Neuronal stem cell (in vitro differentiated cells): ENCODE results near the gene SFT2D3.
A peak's percentile ranks its signal among the peaks of the same experiment; 100 is the strongest.

Source experiments
- DNase-seq: peaks from one replicate; pipeline ENCODE4 v3.0.0-alpha.2; 2013; ENCODE audit warnings: low spot score
- H2AFZ ChIP-seq: one replicate; pipeline ENCODE4 v1.6.1; 2013; ENCODE audit warnings: mild to moderate bottlenecking, low read length, inconsistent platforms
- H2AK5ac ChIP-seq: 2 replicates; pipeline ENCODE4 v1.6.1; 2013; ENCODE audit warnings: low read depth, mild to moderate bottlenecking, inconsistent platforms, low read length, moderate library complexity, mixed read lengths
- H2BK120ac ChIP-seq: 2 replicates; pipeline ENCODE4 v1.6.1; 2013; ENCODE audit warnings: low read depth, mild to moderate bottlenecking, inconsistent platforms, low read length, moderate library complexity, mixed read lengths
- H2BK12ac ChIP-seq: one replicate; pipeline ENCODE4 v1.6.1; 2013; ENCODE audit warnings: low read length, inconsistent platforms
- H2BK15ac ChIP-seq: 2 replicates; pipeline ENCODE4 v1.6.1; 2013; ENCODE audit warnings: mild to moderate bottlenecking, low read length, inconsistent platforms, mixed read lengths
- H2BK5ac ChIP-seq: one replicate; pipeline ENCODE4 v1.6.1; 2013; ENCODE audit warnings: inconsistent platforms, mild to moderate bottlenecking, low read length, moderate library complexity
- H3K14ac ChIP-seq: one replicate; pipeline ENCODE4 v1.6.1; 2013; ENCODE audit warnings: low read length, inconsistent platforms
- H3K18ac ChIP-seq: 2 replicates; pipeline ENCODE4 v1.6.1; 2013; ENCODE audit warnings: low read length, inconsistent platforms
- H3K23ac ChIP-seq: 2 replicates; pipeline ENCODE4 v1.6.1; 2013; ENCODE audit warnings: low read depth, mild to moderate bottlenecking, mixed read lengths, low read length, inconsistent platforms; ENCODE audit not compliant: poor library complexity
- H3K27ac ChIP-seq: replicated peaks from 3 replicates; pipeline ENCODE4 v1.5.1; 2013; ENCODE audit warnings: low read length, inconsistent platforms
- H3K27me3 ChIP-seq, 3 experiments: 2 replicates each; pipeline ENCODE4 v1.6.1; 2013; ENCODE audit warnings: low read length in 3 of 3, mild to moderate bottlenecking in 2 of 3, inconsistent platforms in 1 of 3, low read depth in 1 of 3, mixed read lengths in 1 of 3, moderate library complexity in 1 of 3; ENCODE audit not compliant: control insufficient read depth in 3 of 3, insufficient read depth in 3 of 3
- H3K36me3 ChIP-seq, 2 donors: replicated peaks in 1 of 2; 2 replicates each; pipeline ENCODE4 v1.6.1; 2013; ENCODE audit warnings: low read length in 2 of 2; ENCODE audit not compliant: control insufficient read depth in 2 of 2, insufficient read depth in 2 of 2
- H3K4ac ChIP-seq: 2 replicates; pipeline ENCODE4 v1.6.1; 2013; ENCODE audit warnings: inconsistent platforms, mild to moderate bottlenecking, low read length, moderate library complexity
- H3K4me1 ChIP-seq, 2 donors: 1 replicate in 1 of 2; 2 replicates in 1 of 2; pipeline ENCODE4 v1.6.1; 2013; ENCODE audit warnings: low read length in 2 of 2, low read depth in 1 of 2; ENCODE audit not compliant: control insufficient read depth in 2 of 2, insufficient read depth in 1 of 2
- H3K4me2 ChIP-seq: one replicate; pipeline ENCODE4 v1.6.1; 2013; ENCODE audit warnings: mild to moderate bottlenecking, low read length, inconsistent platforms; ENCODE audit not compliant: insufficient read depth, poor library complexity, severe bottlenecking
- H3K4me3 ChIP-seq, 2 donors: 2 replicates each; pipeline ENCODE4 v1.5.1; 2013; ENCODE audit warnings: low read length in 2 of 2, mild to moderate bottlenecking in 2 of 2, inconsistent platforms in 1 of 2, moderate library complexity in 1 of 2
- H3K79me1 ChIP-seq: one replicate; pipeline ENCODE4 v1.6.1; 2013; ENCODE audit warnings: low read depth, mild to moderate bottlenecking, inconsistent platforms, low read length, moderate library complexity
- H3K9ac ChIP-seq: one replicate; pipeline ENCODE4 v1.6.1; 2013; ENCODE audit warnings: mild to moderate bottlenecking, low read depth, low read length, inconsistent platforms; ENCODE audit not compliant: poor library complexity
- H3K9me3 ChIP-seq, 2 donors: replicated peaks in 1 of 2; 2 replicates each; pipeline versions ENCODE3 to v1.6.1; 2013; ENCODE audit warnings: low read length in 2 of 2, mild to moderate bottlenecking in 2 of 2, inconsistent platforms in 1 of 2, low read depth in 1 of 2, mixed read lengths in 1 of 2, moderate library complexity in 1 of 2; ENCODE audit not compliant: control insufficient read depth in 2 of 2, insufficient read depth in 1 of 2
- H4K8ac ChIP-seq: one replicate; pipeline ENCODE4 v1.6.1; 2013; ENCODE audit warnings: low read depth, mild to moderate bottlenecking, inconsistent platforms, low read length, moderate library complexity
- H4K91ac ChIP-seq: one replicate; pipeline ENCODE4 v1.6.1; 2013; ENCODE audit warnings: low read length, low read depth, mild to moderate bottlenecking, inconsistent platforms; ENCODE audit not compliant: poor library complexity
- WGBS, 2 donors: extraction: QIAGEN DNeasy Blood & Tissue Kit; methylation state at CpG; one replicate each; pipeline ENCODE4 v1.1.7; 2013; ENCODE audit warnings: missing lambda C conversion rate in 2 of 2, mixed read lengths in 1 of 2; ENCODE audit not compliant: insufficient read length in 2 of 2, insufficient replicate concordance in 1 of 2; ENCODE audit errors: extremely low coverage in 2 of 2; 5-methylcytosine and 5-hydroxymethylcytosine counted together

The SFT2D3 gene

DNA sequence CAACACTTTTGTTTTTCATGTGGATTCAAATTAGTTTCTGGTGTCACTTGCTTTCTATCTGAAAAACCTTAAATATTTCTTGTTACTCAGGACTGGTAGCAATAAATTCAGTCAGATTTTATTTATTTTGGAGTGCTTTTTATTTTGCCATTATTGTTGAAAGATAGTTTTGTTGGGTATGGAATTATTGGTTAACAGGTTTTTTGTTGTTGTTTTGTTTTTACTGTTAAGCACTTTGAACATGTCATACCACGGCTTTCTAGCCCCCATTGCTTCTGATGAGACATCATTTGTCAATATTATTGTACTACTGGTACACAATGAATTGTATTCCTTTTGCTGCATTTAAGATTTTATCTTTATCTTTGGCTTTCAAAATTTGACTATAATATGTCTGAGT lies 12.9 kb upstream of the SFT2D3 start:
- Histone ChIP-seq H3K4me3 (no peak overlapping the region), H3K9me3 (peaks cover 8 to 10% of the 10 kb centered on the region in 2 donors), H2BK120ac (no peak overlapping the region), H3K79me1 (no peaks in the 10 kb centered on the region), H2BK12ac (no peak overlapping the region), H2BK5ac (no peak overlapping the region), H2AFZ (no peak overlapping the region), H2AK5ac (no peak overlapping the region), H3K18ac (no peak overlapping the region), H3K4me2 (no peak overlapping the region), H3K36me3 (no peaks in the 10 kb centered on the region), H3K14ac (no peak overlapping the region), H3K4me1 (peaks cover 3 to 8% of the 10 kb centered on the region in 2 donors), H3K9ac (no peak overlapping the region), H3K4ac (no peak overlapping the region), H2BK15ac (no peak overlapping the region), H4K91ac (no peak overlapping the region), H4K8ac (no peak overlapping the region), H3K23ac (no peak overlapping the region), H3K27ac (no peak overlapping the region), H3K27me3 (peaks cover 0 to 5% (median 0%) of the 10 kb centered on the region in 3 experiments)
- DNase-seq = no peak
- no CpG with 5 or more reads among the region's 1 CpG for WGBS, 2 donors

DNA sequence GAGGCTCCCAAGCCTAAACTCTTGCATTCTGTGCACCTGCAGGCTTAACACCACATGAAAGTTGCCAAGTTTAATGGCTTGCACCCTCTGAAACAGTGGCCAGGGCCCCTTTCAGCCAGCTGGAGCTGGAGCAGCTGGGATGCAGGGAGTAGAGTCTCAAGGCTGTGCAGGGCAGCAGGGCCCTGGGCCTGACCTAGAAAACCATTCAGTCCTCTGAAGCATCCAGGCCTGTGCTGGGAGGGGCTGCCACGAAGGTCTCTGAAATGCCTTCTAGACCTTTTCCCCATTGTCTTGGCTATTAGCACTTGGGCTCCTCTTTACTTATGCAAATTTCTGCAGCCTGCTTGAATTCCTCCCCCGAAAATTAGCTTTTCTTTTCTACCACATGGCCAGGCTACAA lies 10.6 kb upstream of the SFT2D3 start:
- peaks cover 8 to 10% of the 10 kb centered on the region in 2 donors for H3K9me3 ChIP-seq
- H3K4ac ChIP-seq = no peak overlapping the region
- no peak overlapping the region for H2BK5ac ChIP-seq
- H2BK15ac ChIP-seq = no peak overlapping the region
- no peaks in the 10 kb centered on the region for H3K36me3 ChIP-seq
- H2AK5ac ChIP-seq = no peak overlapping the region
- H3K9ac ChIP-seq = no peak overlapping the region
- no peaks in the 10 kb centered on the region for H3K27me3 ChIP-seq
- no peak for DNase-seq
- peaks cover 0 to 3% of the 10 kb centered on the region in 2 donors for H3K4me1 ChIP-seq
- no peak overlapping the region for H3K4me3 ChIP-seq
- H3K79me1 ChIP-seq = no peaks in the 10 kb centered on the region
- H3K23ac ChIP-seq = no peak overlapping the region
- no peak overlapping the region for H3K18ac ChIP-seq
- H3K27ac ChIP-seq = no peak overlapping the region
- H4K91ac ChIP-seq = no peak overlapping the region
- no peak overlapping the region for H3K14ac ChIP-seq
- no CpG with 5 or more reads among the region's 2 CpGs for WGBS, 2 donors
- no peak overlapping the region for H2BK12ac ChIP-seq
- no peak overlapping the region for H2BK120ac ChIP-seq
- H2AFZ ChIP-seq = no peak overlapping the region
- H4K8ac ChIP-seq = no peak overlapping the region
- H3K4me2 ChIP-seq = no peak overlapping the region

DNA sequence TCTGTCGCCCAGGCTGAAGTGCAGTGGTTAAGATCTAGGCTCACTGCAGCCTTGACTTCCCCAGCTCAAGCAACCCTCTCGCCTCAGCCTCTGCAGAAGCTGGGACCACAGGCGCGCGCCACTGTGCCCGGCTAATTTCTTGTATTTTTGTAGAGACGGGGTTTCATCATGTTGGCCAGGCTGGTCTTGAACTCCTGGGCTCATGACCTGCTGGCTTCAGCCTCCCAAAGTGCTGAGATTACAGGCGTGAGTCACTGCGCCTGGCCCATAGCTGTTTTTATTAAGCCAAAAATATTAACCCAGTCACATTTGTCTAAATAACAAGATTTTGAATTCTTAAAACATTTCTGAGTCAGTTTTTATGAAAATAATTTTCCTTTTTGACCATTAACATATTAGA lies 6.3 kb upstream of the SFT2D3 start:
- Histone ChIP-seq H3K9ac (no peak overlapping the region), H4K8ac (no peak overlapping the region), H3K36me3 (no peaks in the 10 kb centered on the region), H3K27ac (no peak overlapping the region), H3K9me3 (peaks cover 8% of the 10 kb centered on the region in 2 donors), H2BK5ac (no peak overlapping the region), H3K18ac (no peak overlapping the region), H3K79me1 (no peaks in the 10 kb centered on the region), H3K4me3 (no peak overlapping the region), H3K23ac (no peak overlapping the region), H2AK5ac (no peak overlapping the region), H3K4me1 (peaks cover 0 to 1% of the 10 kb centered on the region in 2 donors), H2BK15ac (no peak overlapping the region), H3K4ac (no peak overlapping the region), H2BK120ac (no peak overlapping the region), H3K27me3 (no peaks in the 10 kb centered on the region), H2BK12ac (no peak overlapping the region), H3K14ac (no peak overlapping the region), H3K4me2 (no peak overlapping the region), H4K91ac (no peak overlapping the region), H2AFZ (no peak overlapping the region)
- no CpG with 5 or more reads among the region's 9 CpGs for WGBS, 2 donors
- no peak for DNase-seq

DNA sequence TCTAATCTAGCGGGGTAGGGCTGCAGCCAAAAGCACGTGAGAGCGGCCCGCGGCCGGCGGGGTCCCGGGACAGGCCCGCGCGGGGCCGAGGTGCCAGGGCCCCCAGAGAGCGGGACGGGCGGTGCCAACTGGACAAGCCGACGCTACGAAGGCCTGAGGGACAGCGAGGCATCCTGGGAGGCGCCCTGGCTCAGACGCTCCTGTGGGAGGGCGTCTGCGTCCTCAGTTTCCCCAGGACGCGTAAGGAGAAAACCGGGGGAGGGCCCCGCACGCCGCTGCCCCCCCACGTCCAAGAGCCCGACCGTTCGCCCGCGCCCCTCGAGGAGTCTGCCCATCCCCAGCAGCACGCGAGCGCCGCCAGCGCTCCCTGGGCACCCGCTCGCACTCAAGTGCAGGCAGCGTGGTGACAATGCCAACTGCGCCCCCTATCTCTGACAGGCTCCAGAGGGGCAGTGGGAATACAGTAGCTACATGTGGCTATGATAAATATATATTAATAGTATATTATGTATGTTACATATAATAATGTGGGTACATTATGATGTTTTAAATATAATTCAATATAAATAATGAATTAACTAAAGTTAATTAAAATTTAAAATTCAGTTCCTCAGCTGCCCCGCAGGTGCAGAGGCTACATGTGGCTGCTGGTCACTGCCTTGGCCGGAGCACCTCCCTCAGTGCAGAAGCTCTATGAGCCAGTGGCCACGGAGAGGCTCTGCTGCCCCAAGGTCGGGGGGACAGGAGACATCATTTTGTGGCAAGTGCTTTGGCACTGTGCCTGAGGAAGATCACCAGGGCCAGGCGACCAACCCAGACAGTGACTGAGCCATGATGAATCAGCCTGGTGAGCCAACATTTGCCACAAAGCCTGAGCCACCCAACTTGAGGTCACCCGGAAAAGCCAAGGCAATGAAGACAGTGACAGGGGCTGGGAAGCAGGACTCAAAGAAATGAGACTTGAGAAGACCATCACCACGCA lies 5.5 kb upstream of the SFT2D3 start:
- Histone ChIP-seq H3K4me3 (peak overlapping the region in 1 of 2 donors; percentile 72), H3K9me3 (peaks cover under 1 to 2% of the 10 kb centered on the region in 2 donors)

More for the DNA sequence above, 5.5 kb upstream of the SFT2D3 start:
- H4K8ac ChIP-seq = no peak overlapping the region
- DNase-seq = no peak
- WGBS, 2 donors = no CpG with 5 or more reads among the region's 52 CpGs
- peaks cover 6% of the 10 kb centered on the region in 2 donors for H3K4me1 ChIP-seq
- no peak overlapping the region for H2BK120ac ChIP-seq
- H3K27me3 ChIP-seq = no peaks in the 10 kb centered on the region
- no peak overlapping the region for H4K91ac ChIP-seq
- peak overlapping the region; percentile 63 for H3K14ac ChIP-seq
- H2AFZ ChIP-seq = no peak overlapping the region
- H2BK5ac ChIP-seq = no peak overlapping the region
- H3K79me1 ChIP-seq = no peaks in the 10 kb centered on the region
- peak overlapping the region; percentile 17 for H3K9ac ChIP-seq
- H3K18ac ChIP-seq = peak overlapping the region; percentile 91
- no peak overlapping the region for H3K27ac ChIP-seq
- no peak overlapping the region for H3K4ac ChIP-seq
- peak overlapping the region; percentile 93 for H2AK5ac ChIP-seq
- H2BK12ac ChIP-seq = peak overlapping the region; percentile 58
- H3K4me2 ChIP-seq = peak overlapping the region; percentile 89
- H2BK15ac ChIP-seq = peak overlapping the region; percentile 16
- no peaks in the 10 kb centered on the region for H3K36me3 ChIP-seq
- peak overlapping the region; percentile 73 for H3K23ac ChIP-seq
